DOHH2 (cell line): Measurements from ENCODE around the gene ECSCR.

Source experiments
- CTCF ChIP-seq: fragments of 200-600 bp; sonication (generic); IDR thresholded peaks from one replicate; pipeline ENCODE4 v1.5.1; 2014; ENCODE audit warnings: antibody characterized with exemption, mild to moderate bottlenecking, low read depth, low read length; ENCODE audit not compliant: poor library complexity, severe bottlenecking
- EZH2phosphoT487 ChIP-seq: fragments of 200-600 bp; sonication (generic); IDR thresholded peaks from 2 replicates; pipeline ENCODE4 v1.6.1; 2017; ENCODE audit warnings: borderline replicate concordance, mild to moderate bottlenecking, antibody characterized with exemption, low read length, moderate library complexity, mixed read lengths

- TF ChIP-seq CTCF (no peak), EZH2phosphoT487 (no peak)
Observed at GRCh38 chr5:139403787-139404483, 58.6 kb downstream of the ECSCR start, which contains the start of gene SPATA24.
